Inflammatory macrophage (primary cell): Measurements from ENCODE around the gene MAPK6.
A peak's percentile ranks its signal among the peaks of the same experiment; 100 is the strongest.

ENCODE experiments used
- DNase-seq, 2 donors: peaks; one replicate each; pipeline ENCODE4 v3.0.0-alpha.2; 2020 to 2022

MAPK6 gene

GRCh38 chr15:52103217-52104207, 84.5 kb downstream of the MAPK6 start:
- peak; percentile 67 to 90 for DNase-seq

GRCh38 chr15:52104532-52105004, 85.5 kb downstream of the MAPK6 start:
- no peak for DNase-seq

GRCh38 chr15:52105846-52106245, 86.8 kb downstream of the MAPK6 start:
- DNase-seq, result peak; percentile 70 to 76

- DNase-seq, result no peak
These were observed 87.6 kb downstream of the MAPK6 start for GRCh38 chr15:52106641-52107040.

- no peak for DNase-seq
These were observed 88.2 kb downstream of the MAPK6 start for GRCh38 chr15:52107238-52107637.

GRCh38 chr15:52109559-52110451, 90.8 kb downstream of the MAPK6 start:
- no peak for DNase-seq

- no peak for DNase-seq
These were observed 92.6 kb downstream of the MAPK6 start for GRCh38 chr15:52111517-52112202.

- no peak for DNase-seq
These were observed 93.3 kb downstream of the MAPK6 start for GRCh38 chr15:52112203-52112750.

- no peak for DNase-seq
These were observed 94.2 kb downstream of the MAPK6 start for GRCh38 chr15:52113235-52113634.

GRCh38 chr15:52113708-52114107, 94.7 kb downstream of the MAPK6 start:
- DNase-seq, result no peak

- no peak for DNase-seq
These were observed 95.4 kb downstream of the MAPK6 start for GRCh38 chr15:52114261-52115055.

GRCh38 chr15:52115598-52116427, 96.8 kb downstream of the MAPK6 start:
- no peak for DNase-seq
